ENCODE measurements around the gene DHRSX. TPM values are rescaled to one million over a fixed set of nuclear protein-coding genes. Genes with fewer than 3 reads are reported as not detected.

Gene DHRSX, protein sequence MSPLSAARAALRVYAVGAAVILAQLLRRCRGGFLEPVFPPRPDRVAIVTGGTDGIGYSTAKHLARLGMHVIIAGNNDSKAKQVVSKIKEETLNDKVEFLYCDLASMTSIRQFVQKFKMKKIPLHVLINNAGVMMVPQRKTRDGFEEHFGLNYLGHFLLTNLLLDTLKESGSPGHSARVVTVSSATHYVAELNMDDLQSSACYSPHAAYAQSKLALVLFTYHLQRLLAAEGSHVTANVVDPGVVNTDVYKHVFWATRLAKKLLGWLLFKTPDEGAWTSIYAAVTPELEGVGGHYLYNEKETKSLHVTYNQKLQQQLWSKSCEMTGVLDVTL
- total RNA-seq: 10 to 100 TPM in 2 of 4 donors, 1 to 10 TPM in 2; 4.4 to 23.8 (median 11.3) TPM

DNA sequence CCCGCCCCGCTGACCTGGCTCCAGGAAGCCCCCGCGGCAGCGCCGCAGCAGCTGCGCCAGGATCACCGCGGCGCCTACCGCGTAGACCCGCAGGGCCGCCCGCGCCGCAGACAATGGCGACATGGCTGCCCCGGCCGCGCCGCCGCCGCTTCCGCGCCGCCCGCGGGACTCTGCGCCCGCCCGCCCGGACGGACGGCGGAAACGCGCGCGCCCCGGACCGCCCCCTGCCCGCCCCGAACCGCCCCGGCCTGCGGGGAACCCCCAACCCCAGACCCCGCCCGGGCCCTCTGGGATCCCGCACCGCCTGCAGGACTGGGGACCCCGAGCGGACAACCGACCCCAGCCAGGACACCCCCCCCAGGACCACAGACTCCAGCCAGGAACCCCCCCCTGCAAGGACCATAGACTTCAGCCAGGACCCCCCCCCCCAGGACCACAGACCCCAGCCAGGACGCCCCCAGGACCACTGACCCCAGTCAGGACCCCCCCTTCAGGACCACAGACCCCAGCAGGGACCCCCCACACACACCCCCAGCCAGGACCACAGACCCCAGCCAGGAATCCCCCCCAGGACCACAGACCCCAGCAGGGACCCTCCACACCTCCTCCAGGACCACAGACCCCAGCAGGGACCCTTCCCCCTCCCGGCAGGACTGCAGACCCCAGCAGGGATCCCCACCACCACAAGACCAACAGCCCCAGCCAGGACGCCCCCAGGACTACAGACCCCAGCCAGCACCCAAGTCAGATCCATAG lies at the start of gene DHRSX, which contains the start of gene ZBED1:
DHRSX (minus strand) TSS at position 174 of the 756 bp plus-strand sequence; CDS start at position 123, 51 bp downstream.
ZBED1 (minus strand) TSS at position 174 of the 756 bp plus-strand sequence. CDS start 10,257 bp downstream, outside the sequence.
- intact Hi-C loops (cut with DNase I; ENCODE audit: low total_unique reads): no loop called here
- Histone ChIP-seq H3K27me3 (no peaks in the 10 kb centered on the region), H3K9me3 (no peaks in the 10 kb centered on the region), H3K4me1 (no peaks in the 10 kb centered on the region), H3K4me3 (peak within 1 kb of the TSS; percentile 45 to 77), H3K27ac (peak within 1 kb of the TSS; percentile 84 to 89), H3K36me3 (no peaks in the 10 kb centered on the region)
- no peak for DNase-seq
- TF ChIP-seq CTCF (IDR thresholded peaks at IDR 0.05) (no peak), POLR2A (IDR thresholded peaks at IDR 0.05) (peak in 1 of 2 donors; percentile 41)

DNA sequence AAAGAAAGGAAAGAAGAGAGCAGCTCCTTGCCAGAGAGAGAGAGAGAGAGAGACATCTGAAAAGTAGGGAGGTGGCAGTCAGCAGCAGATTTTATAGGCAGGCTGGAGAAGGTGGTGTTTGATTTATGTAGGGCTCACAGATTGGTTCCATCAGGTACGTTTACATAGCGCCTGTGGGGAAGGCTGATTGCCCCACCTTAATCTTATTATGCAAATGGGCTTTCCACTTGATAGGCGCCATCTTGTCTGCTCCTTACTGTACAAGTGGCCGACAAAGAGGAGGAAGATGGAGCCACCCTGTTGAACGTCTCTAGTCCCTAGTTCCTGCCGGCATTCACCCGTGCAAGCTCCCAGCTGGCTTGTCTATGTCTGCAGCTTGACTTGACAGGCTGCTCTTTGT lies 49.1 kb upstream of the DHRSX start:
- H3K27me3 ChIP-seq: no peaks in the 10 kb centered on the region
- H3K27ac ChIP-seq: no peak overlapping the region
- intact Hi-C loops (cut with DNase I; ENCODE audit: low total_unique reads): no loop called here
- H3K4me3 ChIP-seq: no peak overlapping the region
- no peak for DNase-seq
- H3K36me3 ChIP-seq: no peaks in the 10 kb centered on the region
- TF ChIP-seq CTCF (IDR thresholded peaks at IDR 0.05) (no peak), POLR2A (IDR thresholded peaks at IDR 0.05) (no peak)
- H3K9me3 ChIP-seq: no peaks in the 10 kb centered on the region
- H3K4me1 ChIP-seq: no peaks in the 10 kb centered on the region

DNA sequence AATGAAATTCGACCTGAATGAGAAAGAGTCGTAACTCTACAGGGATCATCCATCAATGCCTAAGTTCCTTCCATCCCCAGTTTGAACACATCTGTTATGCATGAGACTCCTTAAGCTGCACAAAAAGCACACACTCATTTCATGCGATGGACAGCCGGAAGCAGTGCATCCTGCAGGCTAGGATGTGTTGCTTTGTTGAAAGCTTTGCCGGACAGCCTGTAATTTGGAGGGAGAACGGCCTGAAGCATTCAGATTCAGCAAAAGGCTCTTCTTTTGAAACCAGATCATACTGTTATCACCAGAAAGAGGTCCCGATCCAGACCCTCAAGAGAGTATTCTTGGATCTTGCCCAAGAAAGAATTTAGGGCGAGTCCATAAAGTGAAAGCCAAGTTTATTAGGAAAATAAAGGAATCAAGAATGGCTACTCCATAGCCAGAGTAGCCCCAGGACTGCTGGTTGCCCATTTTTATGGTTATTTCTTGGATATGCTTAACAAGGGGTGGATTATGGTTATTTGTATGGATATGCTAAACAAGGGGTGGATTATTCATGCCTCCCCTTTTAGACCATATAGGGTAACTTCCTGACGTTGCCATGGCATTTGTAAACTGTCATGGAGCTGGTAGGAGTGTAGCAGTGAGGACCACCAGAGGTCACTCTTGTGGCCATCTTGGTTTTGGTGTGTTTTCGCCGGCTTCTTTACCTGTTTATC lies 48.1 kb upstream of the DHRSX start:
- intact Hi-C loops (cut with DNase I; ENCODE audit: low total_unique reads): no loop called here
- Histone ChIP-seq H3K4me3 (no peak overlapping the region), H3K27ac (no peak overlapping the region), H3K27me3 (no peaks in the 10 kb centered on the region), H3K4me1 (no peaks in the 10 kb centered on the region), H3K36me3 (no peaks in the 10 kb centered on the region), H3K9me3 (no peaks in the 10 kb centered on the region)
- TF ChIP-seq CTCF (IDR thresholded peaks at IDR 0.05): no peak
- no peak for TF ChIP-seq POLR2A (IDR thresholded peaks at IDR 0.05)
- no peak for DNase-seq

DNA sequence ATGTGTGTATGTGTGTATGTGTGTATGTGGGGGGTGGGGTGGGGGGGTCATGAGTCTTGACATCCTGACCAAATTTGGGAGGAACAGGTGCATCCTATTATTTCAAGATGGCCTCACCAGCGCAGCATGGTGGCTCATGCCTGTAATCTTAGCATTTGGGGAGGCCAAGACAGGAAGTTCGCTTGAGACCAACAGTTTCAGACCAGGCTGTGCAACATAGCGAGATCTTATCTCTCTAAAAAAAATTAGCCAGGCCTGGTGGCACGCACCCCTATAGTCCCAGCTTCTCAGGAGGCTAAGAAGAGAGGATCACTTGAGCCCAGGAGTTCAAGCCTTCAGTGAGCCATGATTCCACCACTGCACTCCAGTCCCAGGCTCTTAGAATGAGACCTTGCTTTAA lies 47.0 kb upstream of the DHRSX start:
- no peaks in the 10 kb centered on the region for H3K9me3 ChIP-seq
- H3K27me3 ChIP-seq: no peaks in the 10 kb centered on the region
- no peaks in the 10 kb centered on the region for H3K4me1 ChIP-seq
- H3K36me3 ChIP-seq: no peaks in the 10 kb centered on the region
- H3K4me3 ChIP-seq: no peak overlapping the region
- no peak overlapping the region for H3K27ac ChIP-seq
- no peak for DNase-seq
- no peak for TF ChIP-seq POLR2A (IDR thresholded peaks at IDR 0.05)
- no peak for TF ChIP-seq CTCF (IDR thresholded peaks at IDR 0.05)
- intact Hi-C loops (cut with DNase I; ENCODE audit: low total_unique reads): no loop called here
